ENCODE measurements around the gene MAK. TPM values are rescaled to one million over a fixed set of nuclear protein-coding genes. Genes with fewer than 3 reads are reported as not detected.

MAK gene
- total and polyA plus RNA-seq, 2 donors (not counting 1 experiment from before 2014, with no cell fraction given), result 0.04 TPM; not detected in 1

DNA sequence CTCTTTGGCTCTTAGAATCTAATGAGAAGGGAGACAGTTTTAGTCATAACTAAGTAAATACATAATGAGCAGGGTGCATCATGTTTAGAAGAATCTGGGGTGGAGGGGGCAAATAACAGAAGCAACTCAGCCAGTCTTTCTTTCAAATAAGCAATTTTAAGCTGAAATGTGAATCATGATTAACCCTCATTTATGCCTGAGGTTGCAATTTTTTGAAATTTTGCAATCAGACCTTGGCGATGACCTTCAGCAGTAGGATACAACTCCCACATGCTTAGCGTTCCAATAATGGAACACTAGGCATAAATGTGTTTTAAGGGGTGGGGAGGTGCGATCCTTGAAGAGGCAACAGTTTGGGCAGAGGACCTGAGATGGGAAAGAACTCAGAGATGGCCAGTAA, 60.1 kb downstream of the MAK start:
- Mint-ChIP-seq H3K27ac (no peak overlapping the region), H3K27me3 (no peaks in the 10 kb centered on the region), H3K4me1 (no peaks in the 10 kb centered on the region), H3K4me3 (no peak overlapping the region), H3K9me3 (ENCODE audit: insufficient read depth) (no peaks in the 10 kb centered on the region)
- no peak for TF ChIP-seq EZH2 (IDR thresholded peaks at IDR 0.05; ENCODE audit: borderline replicate concordance, insufficient read depth, low read depth, low read length, poor library complexity, severe bottlenecking)
- TF ChIP-seq, protein P1, sequence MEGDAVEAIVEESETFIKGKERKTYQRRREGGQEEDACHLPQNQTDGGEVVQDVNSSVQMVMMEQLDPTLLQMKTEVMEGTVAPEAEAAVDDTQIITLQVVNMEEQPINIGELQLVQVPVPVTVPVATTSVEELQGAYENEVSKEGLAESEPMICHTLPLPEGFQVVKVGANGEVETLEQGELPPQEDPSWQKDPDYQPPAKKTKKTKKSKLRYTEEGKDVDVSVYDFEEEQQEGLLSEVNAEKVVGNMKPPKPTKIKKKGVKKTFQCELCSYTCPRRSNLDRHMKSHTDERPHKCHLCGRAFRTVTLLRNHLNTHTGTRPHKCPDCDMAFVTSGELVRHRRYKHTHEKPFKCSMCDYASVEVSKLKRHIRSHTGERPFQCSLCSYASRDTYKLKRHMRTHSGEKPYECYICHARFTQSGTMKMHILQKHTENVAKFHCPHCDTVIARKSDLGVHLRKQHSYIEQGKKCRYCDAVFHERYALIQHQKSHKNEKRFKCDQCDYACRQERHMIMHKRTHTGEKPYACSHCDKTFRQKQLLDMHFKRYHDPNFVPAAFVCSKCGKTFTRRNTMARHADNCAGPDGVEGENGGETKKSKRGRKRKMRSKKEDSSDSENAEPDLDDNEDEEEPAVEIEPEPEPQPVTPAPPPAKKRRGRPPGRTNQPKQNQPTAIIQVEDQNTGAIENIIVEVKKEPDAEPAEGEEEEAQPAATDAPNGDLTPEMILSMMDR (IDR thresholded peaks at IDR 0.05), result no peak
- H3K4me1 ChIP-seq (ENCODE audit: control insufficient read depth in 2 of 2, insufficient read depth in 2 of 2, low read length in 2 of 2), result no peaks in the 10 kb centered on the region
- DNase-seq (no peak), ATAC-seq (ENCODE audit: low read depth) (no peak)
- intact Hi-C loops (cut with micrococcal nuclease), result no loop called here
- POLR2A ChIA-PET, result no interaction called here
- no peak overlapping the region for H3K4me3 ChIP-seq (ENCODE audit: control extremely low read depth in 1 of 5, extremely low read depth in 1 of 5, insufficient read depth in 1 of 5, low read depth in 2 of 5, low read length in 4 of 5)
- 100% methylated on average over 1 of the region's 3 CpGs for WGBS (ENCODE audit: insufficient coverage)
- H3K27me3 ChIP-seq (replicated peaks in 1 of 4; ENCODE audit: control extremely low read depth in 1 of 4, control insufficient read depth in 3 of 4, insufficient read depth in 4 of 4, low read length in 3 of 4), result no peaks in the 10 kb centered on the region
- no peak overlapping the region for H2AFZ ChIP-seq (ENCODE audit: insufficient read depth, low read depth, low read length, poor library complexity, severe bottlenecking)
- no peaks in the 10 kb centered on the region for H3K9me3 ChIP-seq (ENCODE audit: control extremely low read depth in 1 of 3, control insufficient read depth in 2 of 3, insufficient read depth in 1 of 3, low read length in 2 of 3)
- H3K27ac ChIP-seq (ENCODE audit: low read length in 2 of 2), result no peak overlapping the region
- peaks cover 11 to 15% of the 10 kb centered on the region in 2 experiments for H3K36me3 ChIP-seq (replicated peaks in 1 of 2; ENCODE audit: control extremely low read depth in 1 of 2, control insufficient read depth in 1 of 2, extremely low read depth in 1 of 2, insufficient read depth in 2 of 2, low read length in 1 of 2)
- CTCF ChIA-PET, result interaction anchor here (1.2 kb wide), 1 partner anchor 23 kb away, joined by 3 read pairs; no protein-coding TSS in a partner anchor
- H3K4me2 ChIP-seq (replicated peaks; ENCODE audit: low read depth, low read length, poor library complexity, severe bottlenecking), result no peak overlapping the region
- no peaks in the 10 kb centered on the region for H3K79me2 ChIP-seq (ENCODE audit: control insufficient read depth, insufficient read depth, low read length)
- H3K9ac ChIP-seq (ENCODE audit: low read length), result no peak overlapping the region
- H4K20me1 ChIP-seq (ENCODE audit: control insufficient read depth, insufficient read depth, low read length, poor library complexity, severe bottlenecking), result no peaks in the 10 kb centered on the region

DNA sequence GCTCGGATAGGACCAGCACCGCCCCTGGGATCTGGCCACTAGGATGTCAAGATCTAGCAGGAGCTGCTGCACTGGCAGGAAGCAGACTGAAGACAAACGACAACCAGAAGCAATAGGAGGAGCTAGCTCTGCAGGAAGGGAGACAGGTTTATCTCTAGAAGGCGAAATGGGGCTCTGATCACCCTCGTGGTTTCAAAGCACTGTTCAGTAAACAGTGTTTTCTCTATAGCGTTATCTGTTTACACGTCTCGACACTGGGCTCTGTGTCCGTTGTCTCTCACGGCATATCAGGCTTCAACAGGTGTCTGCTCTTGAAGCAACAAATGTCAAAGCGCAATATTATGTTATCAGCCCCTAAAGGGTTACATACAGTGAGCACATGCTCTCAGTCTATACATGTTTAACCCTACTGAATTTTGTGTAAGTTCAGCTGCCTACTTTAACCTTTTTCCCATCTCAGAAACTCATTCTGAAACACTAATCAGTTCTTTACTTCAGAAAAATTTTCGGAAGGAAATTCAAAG, 66.9 kb downstream of the MAK start:
- Mint-ChIP-seq H3K27ac (no peak overlapping the region), H3K4me3 (no peak overlapping the region), H3K9me3 (ENCODE audit: insufficient read depth) (no peaks in the 10 kb centered on the region), H3K27me3 (no peaks in the 10 kb centered on the region), H3K4me1 (no peaks in the 10 kb centered on the region)
- ChIA-PET CTCF (interaction anchor here (1.0 to 1.7 kb wide), 3 partner anchors 12 to 292 kb away, joined by 3 to 9 read pairs (median 3); no protein-coding TSS in a partner anchor), POLR2A (no interaction called here)
- DNase-seq (no peak), ATAC-seq (ENCODE audit: low read depth) (no peak)
- Histone ChIP-seq H2AFZ (ENCODE audit: insufficient read depth, low read depth, low read length, poor library complexity, severe bottlenecking) (no peak overlapping the region), H3K27me3 (replicated peaks in 1 of 4; ENCODE audit: control extremely low read depth in 1 of 4, control insufficient read depth in 3 of 4, insufficient read depth in 4 of 4, low read length in 3 of 4) (no peaks in the 10 kb centered on the region), H3K9me3 (ENCODE audit: control extremely low read depth in 1 of 3, control insufficient read depth in 2 of 3, insufficient read depth in 1 of 3, low read length in 2 of 3) (no peaks in the 10 kb centered on the region), H3K4me3 (ENCODE audit: control extremely low read depth in 1 of 5, extremely low read depth in 1 of 5, insufficient read depth in 1 of 5, low read depth in 2 of 5, low read length in 4 of 5) (no peak overlapping the region), H3K79me2 (ENCODE audit: control insufficient read depth, insufficient read depth, low read length) (no peaks in the 10 kb centered on the region), H3K27ac (ENCODE audit: low read length in 2 of 2) (no peak overlapping the region), H3K4me1 (ENCODE audit: control insufficient read depth in 2 of 2, insufficient read depth in 2 of 2, low read length in 2 of 2) (no peaks in the 10 kb centered on the region), H3K9ac (ENCODE audit: low read length) (no peak overlapping the region), H3K36me3 (replicated peaks in 1 of 2; ENCODE audit: control extremely low read depth in 1 of 2, control insufficient read depth in 1 of 2, extremely low read depth in 1 of 2, insufficient read depth in 2 of 2, low read length in 1 of 2) (peaks cover 5 to 19% of the 10 kb centered on the region in 2 experiments), H3K4me2 (replicated peaks; ENCODE audit: low read depth, low read length, poor library complexity, severe bottlenecking) (no peak overlapping the region), H4K20me1 (ENCODE audit: control insufficient read depth, insufficient read depth, low read length, poor library complexity, severe bottlenecking) (no peaks in the 10 kb centered on the region)
- TF ChIP-seq, protein P1 (IDR thresholded peaks at IDR 0.05), result no peak
- TF ChIP-seq EZH2 (IDR thresholded peaks at IDR 0.05; ENCODE audit: borderline replicate concordance, insufficient read depth, low read depth, low read length, poor library complexity, severe bottlenecking), result no peak
- 91% methylated on average over 11 of the region's 12 CpGs for WGBS (ENCODE audit: insufficient coverage)
- intact Hi-C loops (cut with micrococcal nuclease), result no loop called here
